Astrocyte (in vitro differentiated cells and primary cell): ENCODE measurements around the gene UBXN7.

Source experiments
- EZH2 ChIP-seq: IDR thresholded peaks from 2 replicates; pipeline ENCODE4 v1.6.1; 2012; ENCODE audit warnings: mild to moderate bottlenecking, low read length, inconsistent platforms; ENCODE audit not compliant: insufficient read depth
- TF ChIP-seq, protein P1 (sequence below): IDR thresholded peaks from 2 replicates; pipeline ENCODE4 v1.5.1; 2011; ENCODE audit warnings: low read depth, mild to moderate bottlenecking, inconsistent platforms, low read length, moderate library complexity; ENCODE audit not compliant: insufficient read depth

GRCh38 chr3:196432137-196432879 lies at the start of gene UBXN7:
- TF ChIP-seq, protein P1, sequence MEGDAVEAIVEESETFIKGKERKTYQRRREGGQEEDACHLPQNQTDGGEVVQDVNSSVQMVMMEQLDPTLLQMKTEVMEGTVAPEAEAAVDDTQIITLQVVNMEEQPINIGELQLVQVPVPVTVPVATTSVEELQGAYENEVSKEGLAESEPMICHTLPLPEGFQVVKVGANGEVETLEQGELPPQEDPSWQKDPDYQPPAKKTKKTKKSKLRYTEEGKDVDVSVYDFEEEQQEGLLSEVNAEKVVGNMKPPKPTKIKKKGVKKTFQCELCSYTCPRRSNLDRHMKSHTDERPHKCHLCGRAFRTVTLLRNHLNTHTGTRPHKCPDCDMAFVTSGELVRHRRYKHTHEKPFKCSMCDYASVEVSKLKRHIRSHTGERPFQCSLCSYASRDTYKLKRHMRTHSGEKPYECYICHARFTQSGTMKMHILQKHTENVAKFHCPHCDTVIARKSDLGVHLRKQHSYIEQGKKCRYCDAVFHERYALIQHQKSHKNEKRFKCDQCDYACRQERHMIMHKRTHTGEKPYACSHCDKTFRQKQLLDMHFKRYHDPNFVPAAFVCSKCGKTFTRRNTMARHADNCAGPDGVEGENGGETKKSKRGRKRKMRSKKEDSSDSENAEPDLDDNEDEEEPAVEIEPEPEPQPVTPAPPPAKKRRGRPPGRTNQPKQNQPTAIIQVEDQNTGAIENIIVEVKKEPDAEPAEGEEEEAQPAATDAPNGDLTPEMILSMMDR, result no peak
- no peak for TF ChIP-seq EZH2
